Middle frontal gyrus (tissue), 1 donor: ENCODE measurements around the gene TRABD2B.

Source experiments
- DNase-seq: peaks from one replicate; pipeline ENCODE4 v3.0.0-alpha.2; 2015; ENCODE audit warnings: low spot score; ENCODE audit errors: extremely low spot score

Gene TRABD2B

DNA sequence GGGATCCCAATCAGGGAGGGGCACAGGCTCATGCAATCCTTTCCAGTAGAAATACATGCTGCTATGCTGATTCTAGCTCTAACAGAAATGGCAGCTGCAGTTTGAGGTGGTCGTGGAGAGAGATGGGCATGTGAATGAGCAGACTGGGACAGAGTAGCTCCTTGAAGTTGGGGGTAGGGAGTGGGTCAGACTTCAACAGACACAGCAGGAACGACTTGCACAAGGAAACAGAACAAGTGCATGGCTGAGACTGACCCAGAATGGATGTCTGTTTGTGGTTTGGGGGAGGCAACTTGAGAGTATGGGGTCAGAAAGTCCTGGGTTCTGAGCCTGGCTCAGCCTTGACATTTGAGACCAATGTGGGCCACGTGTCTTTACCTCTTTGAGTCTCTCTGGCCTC lies 25.1 kb upstream of the TRABD2B start:
- no peak for DNase-seq

DNA sequence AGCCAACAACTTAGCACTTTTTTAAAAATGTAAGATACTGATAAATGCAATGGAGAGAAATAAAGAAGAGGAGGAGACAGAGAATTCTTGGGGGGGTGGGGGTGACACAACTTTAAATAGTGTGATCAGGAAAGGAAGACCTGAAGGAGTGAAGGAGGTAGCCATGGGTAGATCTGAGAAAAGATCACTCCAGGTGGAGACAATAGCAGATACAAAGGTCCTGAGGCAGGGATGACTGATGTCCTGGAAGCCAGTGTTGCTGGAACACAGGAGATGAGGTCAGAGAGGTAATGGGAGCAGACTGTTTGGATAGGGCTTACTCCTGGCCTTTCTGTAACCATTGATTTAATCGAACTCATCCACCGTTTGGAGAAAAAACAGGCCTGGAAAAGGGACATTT lies 24.6 kb upstream of the TRABD2B start:
- no peak for DNase-seq

- no peak for DNase-seq
These were observed 22.6 kb upstream of the TRABD2B start for GRCh38 chr1:48019714-48020315.

DNA sequence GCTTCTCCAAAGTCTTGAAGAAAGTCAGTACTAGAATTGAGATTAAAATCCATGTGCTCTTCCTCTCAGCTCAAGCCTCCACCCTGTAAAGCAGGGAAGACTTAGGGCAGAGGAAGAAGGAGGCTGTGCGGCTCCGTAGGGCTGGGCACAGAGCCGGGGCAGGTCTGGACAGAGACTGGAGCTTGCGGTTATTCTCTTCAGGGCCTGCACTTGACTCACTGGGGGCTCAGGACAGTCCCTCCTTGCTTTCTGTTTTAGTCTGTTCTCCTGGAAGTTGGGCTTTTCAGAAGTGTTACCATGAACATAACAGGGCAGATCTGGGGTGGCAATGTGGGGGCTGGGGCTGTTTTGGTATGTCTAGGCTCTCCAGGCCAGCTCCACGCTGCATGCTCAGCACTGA lies 21.6 kb upstream of the TRABD2B start:
- no peak for DNase-seq

DNA sequence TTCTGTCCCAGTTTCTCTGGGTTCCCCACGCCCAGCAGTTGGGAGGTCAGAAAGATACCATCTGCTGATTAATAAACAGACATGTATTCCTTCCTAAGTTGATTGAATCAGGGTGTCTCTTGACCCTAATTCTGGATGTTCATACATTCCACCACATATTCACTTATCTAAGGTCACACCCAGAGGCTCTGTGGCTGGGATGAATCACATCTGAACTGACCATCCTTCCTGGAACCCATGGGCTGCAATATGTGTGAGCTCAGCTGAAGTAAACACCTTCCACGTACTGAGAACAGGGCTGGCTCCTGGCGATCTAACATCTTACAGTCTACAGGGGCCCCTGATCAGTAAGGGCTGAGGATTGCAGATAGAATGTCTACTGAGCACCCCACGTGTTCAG lies 20.5 kb upstream of the TRABD2B start:
- DNase-seq, result no peak

DNA sequence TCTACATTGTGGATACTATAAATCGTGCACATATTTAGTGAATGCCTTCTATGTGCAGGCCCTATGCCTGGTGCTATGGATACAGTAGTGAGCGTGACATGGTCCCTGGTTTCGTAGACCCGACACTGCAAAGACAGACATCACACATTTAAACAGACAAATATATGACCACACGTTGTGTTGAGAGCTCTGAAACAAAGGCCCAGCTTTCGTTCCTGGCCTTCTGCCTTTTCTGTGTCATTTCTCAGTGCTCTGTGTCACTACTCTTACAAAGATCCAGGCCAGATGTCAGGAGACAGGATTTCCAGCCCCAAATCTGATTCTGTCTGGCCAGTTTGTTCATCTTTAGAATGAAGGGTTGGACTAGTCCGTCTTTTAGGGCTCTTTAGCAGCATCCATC lies 19.3 kb upstream of the TRABD2B start:
- DNase-seq, result no peak

DNA sequence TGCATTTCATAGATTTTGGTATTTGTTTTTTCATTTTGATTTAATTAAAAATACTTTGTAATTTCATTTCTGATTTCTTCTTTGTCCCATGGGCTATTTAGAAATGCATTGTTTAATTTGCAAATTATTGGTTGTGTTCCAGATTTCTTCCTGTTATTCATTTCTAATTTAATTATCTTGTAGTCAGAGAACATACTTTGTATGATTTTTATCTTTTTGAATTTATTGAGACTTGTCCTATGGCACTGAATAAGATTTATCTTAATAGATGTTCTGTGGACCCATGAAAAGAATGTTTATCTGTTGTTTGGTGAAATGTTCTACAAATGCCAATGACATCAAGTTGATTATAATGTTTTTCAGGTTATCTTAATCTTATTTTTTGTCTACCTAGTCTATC lies 16.1 kb upstream of the TRABD2B start:
- no peak for DNase-seq

- DNase-seq, result no peak
These were observed 9.9 kb upstream of the TRABD2B start for GRCh38 chr1:48007047-48007446.

DNA sequence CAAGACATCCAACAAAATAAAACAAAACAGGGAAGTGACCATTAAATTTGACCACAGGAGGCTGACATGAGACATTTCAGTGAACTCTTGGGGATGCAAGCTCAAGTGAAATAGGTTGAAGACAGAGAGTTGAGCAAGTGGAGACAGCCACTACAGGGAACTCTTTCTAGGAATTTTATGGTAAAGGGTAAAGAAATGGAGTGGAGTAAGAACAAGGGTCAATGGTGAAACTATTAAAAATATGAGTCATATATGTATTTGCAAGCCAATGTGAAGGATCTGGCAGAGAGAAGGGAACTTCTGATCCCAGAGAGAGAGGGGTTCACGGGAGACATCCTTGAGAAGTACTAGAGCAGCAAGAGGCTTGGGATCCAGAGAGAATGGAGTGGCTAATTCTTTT lies 9.1 kb upstream of the TRABD2B start:
- no peak for DNase-seq

DNA sequence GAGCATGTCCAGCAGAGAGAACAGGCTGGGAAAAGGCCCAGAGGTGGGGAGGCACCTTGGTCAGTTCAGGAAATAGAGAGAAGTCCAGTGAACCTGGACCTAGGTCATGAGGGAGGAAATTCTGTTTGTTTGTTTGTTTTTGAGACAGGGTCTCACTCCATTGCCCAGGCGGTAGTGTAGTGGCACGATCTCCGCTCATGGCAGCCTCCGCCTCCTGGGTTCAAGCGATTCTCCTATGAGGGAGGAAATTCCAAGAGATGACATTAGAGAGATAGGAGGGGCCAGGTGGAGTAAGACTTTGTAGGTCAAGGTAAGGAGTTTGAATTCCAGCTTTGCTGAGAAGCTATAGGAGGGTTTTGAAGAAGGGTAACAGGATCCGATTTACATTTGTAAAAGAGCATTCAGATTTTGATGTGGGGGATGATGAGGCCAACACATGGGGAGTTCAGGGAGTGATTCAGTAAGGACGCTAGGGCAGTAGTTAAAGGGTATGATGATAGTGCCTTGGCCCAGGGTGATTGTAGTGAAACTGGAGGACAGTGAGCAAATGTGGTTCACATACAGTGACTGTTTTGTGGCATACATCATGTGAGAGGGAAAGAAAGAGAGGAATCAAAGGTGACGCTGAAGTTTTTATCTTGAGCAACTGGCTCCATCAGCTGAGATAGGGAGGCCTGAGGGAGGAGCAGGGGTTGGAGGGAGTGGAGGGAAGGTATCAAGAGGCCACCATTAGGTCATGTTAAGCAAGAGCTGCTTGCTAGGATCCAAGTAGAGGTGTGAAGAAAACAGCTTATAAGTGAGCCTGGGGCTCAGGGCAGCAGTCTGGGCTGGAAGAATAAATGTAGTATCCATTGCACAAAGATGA lies 8.3 kb upstream of the TRABD2B start:
- DNase-seq, result no peak

GRCh38 chr1:48003741-48004531 lies 6.8 kb upstream of the TRABD2B start:
- DNase-seq, result no peak

DNA sequence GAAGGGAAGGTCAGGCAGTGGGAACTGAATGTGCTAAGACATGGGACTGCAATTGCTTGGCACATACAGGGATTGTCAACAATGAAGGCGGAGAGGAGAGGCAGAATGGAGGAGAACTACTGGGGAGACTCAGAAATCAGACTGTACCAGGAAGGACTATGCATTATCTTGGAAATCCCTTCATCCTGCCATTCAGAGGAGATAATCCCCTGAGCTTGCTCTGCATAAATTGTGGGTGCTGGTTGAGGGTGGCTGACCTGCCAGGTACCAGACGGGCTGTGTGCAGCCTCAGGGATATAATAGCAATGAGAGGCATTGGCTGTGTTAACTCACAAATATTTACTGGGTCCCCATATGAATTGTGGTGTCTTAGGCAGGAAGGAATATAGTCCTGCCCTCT lies 5.0 kb upstream of the TRABD2B start:
- DNase-seq, result no peak

DNA sequence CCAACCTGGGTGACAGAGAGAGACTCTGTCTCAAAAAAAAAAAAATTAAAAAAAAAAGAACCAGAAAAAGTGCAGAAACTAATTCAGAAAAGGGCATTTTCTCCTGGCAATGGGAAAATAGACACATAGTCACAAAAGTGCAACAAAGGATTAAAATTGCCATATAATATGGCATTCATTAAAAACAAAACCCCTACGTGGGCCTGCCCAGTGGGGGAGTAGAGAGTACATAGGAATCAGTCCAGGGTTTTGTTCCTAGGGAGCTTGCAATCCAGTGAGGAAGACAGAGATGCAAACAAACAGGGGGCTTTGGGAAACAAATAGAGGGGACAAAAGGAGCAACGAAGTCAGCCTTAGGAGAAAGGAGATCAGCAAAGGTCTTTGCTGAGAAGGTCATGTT lies 4.5 kb upstream of the TRABD2B start:
- no peak for DNase-seq

DNA sequence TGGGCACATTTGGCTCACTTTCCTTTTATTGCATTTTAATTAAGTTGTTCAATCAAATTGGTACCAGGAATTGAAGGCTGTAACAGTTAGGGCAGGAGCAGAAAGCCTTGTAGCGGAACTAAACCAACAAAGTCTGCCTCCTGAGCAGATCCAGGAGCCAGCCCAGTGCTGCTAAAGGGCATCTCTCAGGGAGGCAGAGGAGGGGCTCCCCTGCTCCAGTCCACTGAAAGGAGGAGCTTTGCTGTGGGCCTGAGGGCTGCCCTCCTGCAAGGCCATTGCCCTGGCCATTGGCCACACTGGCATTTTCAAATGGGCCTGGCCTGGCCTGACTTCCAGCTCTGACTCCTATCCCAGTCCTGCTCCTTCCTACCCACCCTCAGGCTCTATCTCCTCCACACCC lies 3.7 kb upstream of the TRABD2B start:
- no peak for DNase-seq

- DNase-seq, result no peak
These were observed 1.9 kb upstream of the TRABD2B start for GRCh38 chr1:47999097-47999496.

- no peak for DNase-seq
These were observed 1.3 kb upstream of the TRABD2B start for GRCh38 chr1:47998396-47998990.

DNA sequence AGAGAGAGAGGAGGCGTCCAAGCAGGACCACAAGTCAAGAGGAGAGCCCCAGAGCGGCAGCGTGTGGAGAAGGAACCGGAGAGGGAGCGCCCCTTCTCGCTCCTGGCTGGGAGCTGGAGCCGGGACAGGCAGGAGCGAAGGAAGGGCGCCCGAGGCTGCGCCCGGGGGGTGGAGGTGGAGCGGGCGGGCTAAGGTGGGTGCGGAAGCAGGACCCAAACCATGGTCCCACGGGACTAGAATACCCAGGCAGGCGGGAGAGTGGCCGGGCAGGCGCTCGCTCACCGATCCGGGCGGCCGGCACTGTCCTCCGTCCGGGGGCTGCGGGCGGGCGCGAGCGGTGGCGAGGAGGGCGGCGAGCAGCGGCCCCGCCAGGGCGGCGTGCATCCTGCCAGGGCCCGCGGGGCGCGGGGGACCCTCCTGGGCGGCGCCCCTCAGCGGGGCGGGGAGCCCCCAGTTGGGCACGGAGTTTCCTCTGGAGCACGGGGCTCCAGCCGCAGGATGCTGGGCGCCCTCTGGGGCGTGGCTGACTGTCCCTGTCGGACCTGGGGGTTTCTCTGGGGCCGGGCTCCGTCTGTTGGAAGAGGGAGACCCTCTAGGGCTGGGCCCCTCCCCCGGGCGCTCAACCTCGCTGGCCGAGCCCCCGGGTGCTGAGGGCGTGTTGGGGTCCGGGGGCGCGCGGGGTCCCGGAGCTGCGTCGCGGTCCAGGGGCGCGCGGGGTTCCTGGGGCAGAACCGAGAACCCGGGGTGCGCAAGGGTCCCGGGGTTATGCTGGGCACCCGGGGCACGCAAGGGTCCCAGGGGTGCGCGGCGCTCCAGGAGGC lies 569 bp downstream of the TRABD2B start:
- no peak for DNase-seq

- no peak for DNase-seq
These were observed 1.2 kb downstream of the TRABD2B start for GRCh38 chr1:47996060-47996405.

DNA sequence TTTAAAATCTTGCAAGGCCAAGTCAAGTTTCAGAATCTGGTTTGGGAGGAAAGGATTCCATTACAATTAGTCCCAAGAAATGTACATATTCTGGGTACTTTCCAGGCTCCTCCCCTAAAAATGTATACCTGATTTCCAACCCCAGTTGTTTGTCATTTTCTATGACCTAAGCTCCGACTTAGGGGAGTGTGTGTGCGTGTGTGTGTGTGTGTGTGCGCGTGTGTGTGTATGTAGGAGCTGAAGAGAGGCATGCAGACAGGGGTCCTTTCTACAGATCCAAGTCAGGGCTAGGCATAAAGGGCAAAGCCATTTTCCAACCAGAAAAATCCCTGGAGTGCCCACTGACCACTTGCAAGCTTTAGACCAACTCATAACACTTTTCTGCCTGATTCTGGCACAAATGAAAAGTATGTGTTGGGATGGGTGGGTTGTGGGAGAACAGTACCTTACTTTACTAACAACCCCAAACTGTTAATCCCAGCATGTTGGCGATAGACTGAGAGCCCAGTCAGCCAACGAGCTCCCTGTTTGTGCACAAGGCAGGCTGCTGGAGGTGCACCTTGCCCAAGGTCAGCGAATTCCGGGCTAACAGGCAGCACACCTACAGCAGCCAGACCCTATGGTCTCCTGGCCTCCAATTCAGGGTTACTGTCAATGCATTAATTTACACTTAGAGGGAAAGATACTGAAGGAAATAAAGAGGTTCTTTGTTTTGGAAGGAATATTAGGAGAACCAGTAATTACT lies 1.7 kb downstream of the TRABD2B start:
- DNase-seq, result no peak

DNA sequence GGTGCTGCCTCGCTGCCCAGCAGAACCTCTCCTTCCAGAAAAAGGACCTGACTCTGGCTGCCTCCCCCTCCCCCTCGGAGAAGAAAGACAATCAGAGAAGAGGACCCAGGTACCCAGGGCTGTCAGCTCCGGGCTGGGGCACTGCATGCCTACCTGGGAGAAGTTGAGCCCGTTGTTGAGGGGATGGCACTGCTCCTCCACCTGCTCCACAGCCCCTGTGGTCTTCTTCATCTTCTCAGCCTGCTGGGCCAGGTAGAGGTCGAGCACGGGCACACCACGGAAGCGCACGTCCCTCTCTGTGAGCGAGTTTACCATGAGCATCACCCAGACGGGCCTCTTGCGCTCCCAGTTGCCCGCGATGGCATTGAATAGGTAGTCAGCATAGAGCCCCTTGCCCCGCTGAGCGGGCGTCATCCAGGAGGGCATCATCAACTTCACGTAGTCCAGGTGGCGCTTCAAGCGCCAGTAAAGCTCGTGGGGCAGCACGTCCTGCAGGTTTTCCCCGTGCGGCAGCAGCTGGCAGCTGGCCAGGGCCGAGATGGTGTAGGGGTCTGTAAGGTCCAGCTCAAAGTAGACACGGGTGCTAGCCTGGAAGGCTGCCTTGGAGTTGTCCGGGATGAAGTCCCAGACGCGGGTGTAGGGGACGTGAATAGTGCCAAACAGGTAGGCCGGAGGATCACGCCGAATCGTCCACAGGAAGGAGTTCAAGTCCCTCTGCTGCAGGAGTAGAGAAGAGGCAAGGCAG lies 3.1 kb downstream of the TRABD2B start:
- DNase-seq, result no peak
